ENCODE measurements around the gene LHFPL3. TPM values are rescaled to one million over a fixed set of nuclear protein-coding genes. Genes with fewer than 3 reads are reported as not detected.
A peak's percentile ranks its signal among the peaks of the same experiment; 100 is the strongest.
"Not testable (repeated sequence)": the region's sequence is repeated elsewhere in the genome, so short reads cannot be mapped to it uniquely, and the experiment has no call there.

Gene LHFPL3
- total RNA-seq, 1 donor from 2014 or later = 7.2 TPM

DNA sequence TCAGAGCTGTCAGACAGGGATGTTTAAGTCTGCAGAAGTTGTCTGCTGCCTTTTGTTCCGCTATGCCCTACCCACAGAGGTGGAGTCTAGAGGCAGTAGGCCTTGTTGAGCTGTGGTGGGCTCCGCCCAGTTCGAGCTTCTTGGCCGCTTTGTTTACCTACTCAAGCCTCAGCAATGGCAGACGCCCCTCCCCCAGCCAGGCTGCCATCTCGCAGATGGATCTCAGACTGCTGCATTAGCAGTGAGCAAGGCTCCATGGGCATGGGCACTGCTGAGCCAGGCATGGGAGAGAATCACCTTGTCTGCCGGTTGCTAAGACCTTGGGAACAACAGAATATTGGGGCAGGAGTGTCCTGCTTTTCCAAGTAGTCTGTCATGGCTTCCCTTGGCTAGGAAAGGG, 267.2 kb downstream of the LHFPL3 start:
- not testable (repeated sequence) for DNase-seq (ENCODE audit: low spot score)

DNA sequence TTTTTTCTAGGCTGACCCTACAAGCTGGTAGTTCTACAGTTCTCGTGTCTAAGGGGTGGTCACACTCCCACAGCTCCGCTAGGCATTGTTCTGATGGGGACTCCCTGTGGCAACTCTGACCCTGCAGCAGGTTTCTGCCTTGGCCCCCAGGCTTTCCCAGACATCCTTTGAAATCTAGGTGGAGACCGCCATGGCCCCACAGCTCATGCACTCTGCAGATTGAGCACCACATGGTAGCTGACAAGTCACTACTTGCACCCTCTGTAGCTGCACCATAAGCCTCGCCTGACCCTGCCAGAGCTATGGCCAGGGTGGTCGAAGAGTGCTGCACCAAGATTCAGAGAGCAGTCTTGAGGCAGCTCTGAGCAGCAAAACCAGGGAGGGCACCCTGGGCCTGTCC, 275.6 kb downstream of the LHFPL3 start:
- no peak for DNase-seq (ENCODE audit: low spot score)

DNA sequence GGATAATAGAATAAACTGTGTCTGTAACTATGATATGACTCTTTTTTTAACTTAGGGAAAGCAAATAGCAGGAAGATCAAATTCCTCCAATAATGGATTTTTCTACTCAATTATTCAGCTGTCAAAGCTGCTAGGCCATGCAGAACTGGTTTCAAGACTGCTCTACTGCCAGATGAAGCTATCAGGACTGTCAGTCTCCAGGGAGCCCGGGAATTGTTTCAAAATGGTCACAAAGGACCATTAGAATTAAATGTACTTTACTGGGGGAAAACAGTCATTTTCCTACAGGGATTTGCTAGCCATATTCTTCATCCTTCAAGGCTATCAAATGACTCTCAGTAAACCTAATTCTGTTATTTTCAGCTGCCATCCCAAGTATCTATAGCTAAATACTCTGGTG, 276.3 kb downstream of the LHFPL3 start:
- no peak for DNase-seq (ENCODE audit: low spot score)

DNA sequence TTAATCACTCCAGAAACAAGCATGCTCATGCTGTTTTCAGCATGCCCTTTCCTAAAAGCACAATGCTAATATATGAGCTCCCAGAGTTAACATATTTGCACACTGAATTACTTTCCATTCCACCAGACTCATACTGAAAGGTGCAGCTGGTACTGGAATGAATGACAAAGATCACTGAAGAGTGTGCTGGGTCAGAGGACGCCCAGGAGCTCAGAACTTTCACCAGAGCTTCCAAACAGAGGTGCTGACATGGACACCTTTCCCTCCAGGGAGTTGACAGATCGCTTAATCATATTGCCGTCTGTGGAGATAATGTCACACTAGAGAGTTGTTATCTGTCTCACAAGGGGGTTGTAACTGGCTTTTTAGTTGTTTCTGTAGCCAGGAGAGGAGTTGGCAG, 292.9 kb downstream of the LHFPL3 start:
- DNase-seq (ENCODE audit: low spot score) = no peak

DNA sequence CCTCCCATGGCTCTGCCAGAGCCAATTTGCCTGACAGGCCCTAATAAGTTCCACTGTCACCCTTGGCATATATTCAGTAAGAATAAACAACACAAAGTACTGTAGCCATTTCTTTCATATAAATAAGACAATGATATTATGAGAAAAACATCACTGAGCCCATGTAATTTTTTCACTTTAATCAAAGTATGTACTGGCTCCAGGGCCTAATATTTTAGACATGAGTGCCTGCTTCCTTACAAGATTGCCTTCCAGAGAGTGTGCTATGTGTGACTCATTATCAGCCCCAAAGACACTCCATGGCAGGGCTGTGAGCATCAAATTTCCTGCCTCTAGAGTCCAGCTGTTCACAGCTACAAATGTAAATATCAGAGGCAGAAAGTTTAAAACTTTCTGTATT, 297.6 kb downstream of the LHFPL3 start:
- no peak for DNase-seq (ENCODE audit: low spot score)

DNA sequence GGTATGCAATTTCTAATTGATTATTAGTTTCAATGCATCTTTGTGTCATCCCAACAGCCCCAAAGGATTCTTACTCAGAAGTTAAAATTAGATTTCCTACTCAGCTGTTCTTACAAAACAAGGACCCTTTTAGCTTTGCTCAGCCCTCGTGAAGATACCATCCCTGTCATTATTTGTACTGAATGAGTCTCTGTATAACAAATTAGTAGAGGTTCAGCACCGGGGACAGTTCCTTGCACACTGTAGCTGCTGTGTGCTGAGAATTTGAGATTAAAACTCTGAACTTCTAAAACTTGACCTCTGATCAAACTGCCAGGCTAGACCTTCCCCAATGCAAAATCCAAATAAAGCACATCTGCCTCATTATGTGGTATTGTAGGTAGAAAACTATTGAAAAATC, 299.1 kb downstream of the LHFPL3 start:
- DNase-seq (ENCODE audit: low spot score) = peak; percentile 37

DNA sequence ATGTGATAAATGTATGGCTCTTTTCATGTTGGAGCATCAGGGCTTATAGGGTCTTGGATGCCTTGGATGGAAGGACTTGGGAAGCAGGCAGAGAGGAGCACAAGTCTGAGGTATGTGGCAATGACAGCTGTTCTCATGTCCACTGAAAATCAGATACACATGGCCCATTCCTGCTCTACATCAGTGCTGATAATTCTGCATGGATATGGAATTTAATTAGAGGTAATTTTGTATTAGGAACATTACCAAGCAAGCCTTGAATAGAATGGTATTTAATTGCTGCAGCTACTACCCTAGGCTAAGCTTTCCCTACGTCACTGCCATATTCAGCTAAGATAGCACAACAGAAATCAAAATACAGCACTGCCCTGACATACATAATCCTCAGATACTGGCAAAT, 299.6 kb downstream of the LHFPL3 start:
- DNase-seq (ENCODE audit: low spot score) = no peak

DNA sequence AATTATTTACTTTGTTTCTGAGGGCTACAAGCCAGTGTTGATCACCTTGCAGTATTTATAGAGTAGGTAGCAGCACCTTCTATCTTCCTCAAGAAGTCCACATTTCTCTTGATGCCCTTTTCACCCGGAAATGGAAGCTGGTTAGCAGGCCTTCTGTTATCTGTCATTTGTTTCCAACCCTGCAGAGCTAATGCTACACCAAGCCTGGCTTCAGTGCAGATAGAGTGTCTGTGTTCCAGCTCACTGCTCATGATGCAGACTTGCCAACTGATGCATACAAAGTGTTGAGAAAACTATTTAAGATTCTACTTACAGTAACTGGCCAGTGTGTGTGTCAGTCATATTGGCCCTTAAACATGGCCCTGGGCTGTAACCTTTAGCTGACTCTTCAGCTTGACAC, 301.0 kb downstream of the LHFPL3 start:
- DNase-seq (ENCODE audit: low spot score) = no peak

DNA sequence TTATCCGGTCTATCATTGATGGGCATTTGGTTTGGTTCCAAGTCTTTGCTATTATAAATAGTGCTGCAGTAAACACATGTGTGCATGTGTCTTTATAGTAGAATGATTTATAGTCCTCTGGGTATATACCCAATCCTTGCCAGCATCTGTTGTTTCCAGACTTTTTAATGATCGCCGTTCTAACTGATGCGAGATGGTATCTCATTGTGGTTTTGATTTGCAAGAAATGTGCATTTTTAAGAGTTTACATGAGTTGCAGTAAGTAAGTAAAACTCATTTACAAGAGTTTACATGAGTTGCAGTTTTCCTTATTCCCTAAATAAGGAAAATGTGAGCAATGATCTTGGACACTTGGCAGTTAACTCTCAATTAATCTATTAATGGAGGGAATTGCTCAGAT, 312.1 kb downstream of the LHFPL3 start:
- no peak for DNase-seq (ENCODE audit: low spot score)

DNA sequence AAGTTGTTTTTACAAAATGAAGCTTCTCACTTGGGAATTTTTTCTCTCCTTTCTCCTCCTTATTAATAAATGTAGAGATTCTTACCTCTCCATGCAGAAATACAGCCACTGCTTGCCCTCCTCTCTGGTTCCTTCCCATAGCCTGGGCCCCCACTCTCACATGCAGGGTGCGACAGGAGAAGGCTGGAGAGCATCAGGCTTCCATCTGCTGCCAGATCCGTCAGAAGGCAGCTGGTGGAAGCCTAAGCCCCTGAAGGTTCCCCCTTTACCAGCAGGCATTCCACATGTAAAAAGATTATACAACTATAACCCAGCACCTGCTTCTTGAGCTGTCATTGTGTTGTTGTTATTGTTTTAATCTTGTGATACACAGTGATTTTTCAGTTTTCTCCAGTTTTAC, 314.2 kb downstream of the LHFPL3 start:
- no peak for DNase-seq (ENCODE audit: low spot score)

DNA sequence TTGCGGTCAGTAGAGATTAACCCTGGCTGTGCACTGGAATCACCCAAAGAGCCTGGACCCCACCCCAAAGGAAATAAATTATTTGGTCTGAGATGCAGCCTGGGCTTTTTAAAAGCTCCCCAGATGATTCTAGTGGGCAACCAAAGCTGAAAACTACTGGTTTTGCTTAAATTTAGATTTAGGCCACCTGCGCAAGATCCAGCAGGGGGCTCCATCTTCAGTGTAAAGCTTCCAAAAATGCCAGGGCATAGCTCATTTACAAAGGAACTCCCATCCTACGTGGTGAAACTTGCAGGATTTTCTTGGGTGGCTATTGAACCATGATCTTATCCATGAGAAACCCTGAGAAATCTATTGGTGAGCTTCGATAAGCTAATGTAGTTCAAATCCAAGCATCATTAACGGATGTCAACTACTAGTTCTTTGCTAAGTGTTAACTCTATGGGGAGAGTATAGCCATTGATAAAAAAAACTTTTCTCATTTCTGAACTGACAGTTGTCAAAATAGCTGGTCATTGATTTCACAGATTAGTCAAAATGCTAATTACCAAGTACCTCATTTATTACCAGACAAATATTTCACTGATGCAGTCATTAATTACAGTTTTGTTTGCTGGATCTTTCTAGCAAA, 315.3 kb downstream of the LHFPL3 start:
- DNase-seq (ENCODE audit: low spot score) = no peak

DNA sequence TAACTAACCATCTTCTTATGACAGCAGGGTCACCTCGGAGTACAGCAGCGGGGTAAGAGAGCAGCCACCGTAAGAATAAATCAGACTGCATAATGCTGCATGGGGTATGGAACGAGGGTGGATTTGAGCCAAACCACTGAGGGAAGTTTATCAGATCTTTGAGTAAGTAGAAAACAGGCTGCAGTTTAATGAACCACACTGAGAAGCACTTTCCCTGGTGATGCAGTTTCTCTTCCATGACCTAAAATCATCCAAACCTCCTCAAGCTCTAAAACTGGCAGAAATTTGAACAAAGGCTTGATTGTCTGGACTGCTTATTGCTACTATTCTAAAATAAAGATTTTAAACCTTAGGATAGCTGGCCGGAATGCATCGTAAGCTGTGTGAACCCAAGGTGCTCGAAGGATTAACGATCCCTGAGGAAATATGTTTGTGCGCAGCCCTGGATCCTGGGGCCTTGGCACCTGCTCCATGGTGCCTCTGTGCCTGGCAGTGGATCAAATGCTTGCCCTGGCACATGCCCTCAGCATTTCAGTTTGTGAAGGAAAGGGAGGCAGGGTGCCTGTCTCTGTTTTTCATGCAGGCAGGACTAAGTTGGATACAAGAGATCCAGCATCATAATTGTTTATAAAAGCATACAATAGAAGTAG, 322.7 kb downstream of the LHFPL3 start:
- DNase-seq (ENCODE audit: low spot score) = no peak

DNA sequence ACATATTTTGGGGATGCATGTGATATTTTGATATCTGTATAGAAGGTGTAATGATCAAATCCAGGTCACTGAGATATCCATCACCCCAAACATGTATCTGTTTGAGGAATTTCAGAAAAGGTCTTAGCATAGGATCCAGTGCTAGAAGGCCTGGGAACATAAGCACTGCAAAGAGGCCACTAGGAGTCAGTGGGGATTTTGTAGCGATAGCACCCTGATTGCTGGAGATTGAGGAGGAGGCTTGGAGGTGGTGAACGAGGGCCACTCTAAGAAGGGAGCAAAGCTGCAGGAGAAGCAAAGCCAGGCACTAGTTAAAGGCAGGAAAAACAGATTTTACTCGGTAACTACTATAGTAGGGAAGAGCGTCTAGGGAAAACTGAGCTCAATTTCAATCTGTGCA, 324.0 kb downstream of the LHFPL3 start:
- no peak for DNase-seq (ENCODE audit: low spot score)

DNA sequence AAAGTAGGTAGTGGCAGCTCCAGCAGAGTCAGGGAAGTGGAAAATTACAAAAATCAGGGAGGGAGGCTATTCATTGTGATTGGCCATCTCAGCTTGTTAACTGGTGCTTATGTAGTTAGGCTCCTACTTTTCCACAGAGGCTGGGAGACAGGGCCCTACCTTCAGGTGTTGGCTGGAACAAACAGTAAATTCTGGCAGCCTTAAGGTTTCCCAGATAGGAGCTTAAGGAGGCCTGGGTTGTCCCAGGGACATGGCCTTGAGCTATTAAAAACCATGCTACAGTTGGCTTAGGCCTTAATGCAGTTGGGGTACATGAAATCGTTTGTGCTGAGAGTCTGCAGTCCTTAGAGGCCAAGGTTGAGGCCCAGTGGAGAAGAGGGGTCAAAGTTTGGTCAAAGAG, 324.5 kb downstream of the LHFPL3 start:
- no peak for DNase-seq (ENCODE audit: low spot score)

DNA sequence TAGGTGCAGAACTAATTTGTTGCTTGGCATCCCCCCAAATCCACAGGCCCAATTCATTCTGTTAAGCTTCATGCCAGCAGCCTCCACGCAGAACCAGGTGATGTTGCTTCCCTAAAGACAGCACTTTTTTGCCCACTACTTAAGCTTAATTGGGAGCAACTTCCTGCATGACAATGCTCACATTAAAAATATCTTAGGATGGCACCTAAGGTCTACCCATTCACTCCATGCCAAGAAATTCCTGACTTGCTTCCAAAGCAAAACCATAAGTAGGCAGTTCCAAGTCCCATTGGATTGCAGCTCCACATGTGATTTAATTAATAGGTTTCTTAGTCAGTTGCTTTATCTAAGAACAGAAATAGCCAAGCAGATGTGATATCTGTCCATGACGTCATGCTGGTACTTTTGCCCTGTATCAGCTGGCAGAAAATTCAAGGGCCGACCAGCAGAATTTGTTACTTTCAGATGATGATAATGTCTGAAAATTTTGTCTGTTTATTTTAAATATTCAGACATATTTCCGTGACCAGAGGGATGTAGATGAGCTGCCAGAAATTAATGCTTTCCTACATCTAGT, 325.5 kb downstream of the LHFPL3 start:
- no peak for DNase-seq (ENCODE audit: low spot score)

DNA sequence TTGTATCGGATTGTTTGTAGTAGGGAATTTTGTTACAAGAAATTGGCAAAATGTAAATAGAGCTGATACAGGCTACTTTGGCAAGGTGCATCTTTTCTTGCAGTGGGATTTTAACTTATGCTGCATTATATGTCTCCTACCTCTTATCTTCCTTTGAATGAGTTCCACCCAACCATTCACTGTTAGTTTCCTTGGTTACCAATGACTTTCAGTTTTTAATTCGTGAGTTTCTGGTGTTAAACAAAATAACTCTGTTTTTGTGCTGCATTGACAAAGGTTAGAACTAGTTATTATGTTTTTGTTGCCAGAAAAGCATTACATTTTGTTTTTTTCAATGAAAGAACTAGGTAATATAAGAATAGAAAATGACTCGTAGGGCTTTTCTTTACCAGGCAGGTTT, 327.2 kb downstream of the LHFPL3 start:
- DNase-seq (ENCODE audit: low spot score) = no peak

DNA sequence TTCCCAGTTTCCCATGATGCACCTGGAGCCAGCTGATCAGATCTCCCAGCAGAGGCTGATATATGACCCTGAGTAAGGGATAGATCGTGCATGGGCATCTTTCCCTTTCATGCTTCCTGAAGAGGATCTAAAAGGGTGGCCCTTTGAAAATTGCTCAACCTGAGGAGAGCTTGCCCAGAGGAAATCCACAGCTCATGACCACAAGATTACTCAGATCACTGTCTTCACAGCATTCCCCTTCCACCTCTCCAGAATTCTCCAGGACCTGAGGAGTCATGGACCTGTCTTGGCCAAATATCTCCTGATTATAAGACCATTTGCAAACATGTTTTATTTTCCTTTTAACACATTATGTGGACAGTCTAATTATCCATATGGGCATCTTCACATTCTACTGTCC, 328.1 kb downstream of the LHFPL3 start:
- DNase-seq (ENCODE audit: low spot score) = no peak

DNA sequence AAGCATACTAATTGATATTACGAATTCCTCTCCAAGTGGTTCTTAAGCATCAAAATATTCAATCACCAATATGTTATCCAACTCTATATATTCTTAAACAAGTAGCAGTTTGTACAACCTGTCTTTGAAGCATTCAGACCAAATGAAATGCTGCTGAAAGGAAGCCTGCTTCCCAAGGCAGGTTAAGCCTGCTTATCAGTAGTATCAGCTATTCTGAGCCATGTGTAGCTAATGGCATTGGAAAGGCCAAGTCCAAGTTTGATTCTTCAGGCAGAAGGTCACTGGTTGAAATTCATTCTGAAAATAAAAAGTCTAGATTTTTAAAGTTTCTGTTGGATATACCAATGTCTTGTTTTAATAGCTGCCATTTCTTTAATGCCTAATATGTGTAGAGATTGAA, 328.7 kb downstream of the LHFPL3 start:
- DNase-seq (ENCODE audit: low spot score) = no peak

DNA sequence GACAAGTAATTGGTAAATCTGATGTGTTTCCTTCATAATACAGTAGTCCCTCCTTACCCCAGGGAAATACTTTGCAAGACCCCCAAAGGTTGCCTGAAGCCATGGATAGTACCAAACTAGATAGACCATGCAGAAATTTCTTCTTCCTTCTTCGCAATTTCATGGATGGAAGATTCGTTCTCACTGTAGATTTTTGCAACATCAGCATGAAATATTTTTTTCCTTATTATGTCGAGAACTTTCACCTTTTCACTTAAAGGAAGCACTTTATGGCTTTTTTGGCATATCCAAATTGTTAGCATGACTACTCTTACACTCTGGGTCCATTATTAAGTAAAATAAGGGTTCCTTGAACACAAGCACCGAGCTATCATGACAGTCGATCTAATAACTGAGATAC, 333.2 kb downstream of the LHFPL3 start:
- DNase-seq (ENCODE audit: low spot score) = no peak

DNA sequence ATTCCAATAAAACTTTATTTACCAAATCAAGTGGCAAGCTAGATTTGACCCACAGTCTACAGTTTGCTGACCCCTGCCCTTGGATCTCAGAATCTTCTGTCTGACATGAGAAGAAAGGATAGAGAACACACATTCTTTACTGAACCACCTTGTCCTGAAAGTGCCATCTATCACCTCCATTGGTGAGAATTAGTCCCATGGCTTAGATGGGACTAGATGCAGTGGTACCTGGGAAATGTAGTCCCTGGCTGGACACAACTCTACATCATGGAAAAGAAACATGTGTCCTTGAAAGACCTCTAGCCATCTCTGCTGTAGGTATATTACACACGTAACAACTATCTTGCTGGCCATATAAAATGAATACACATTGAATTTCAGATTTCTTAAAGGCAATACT, 336.2 kb downstream of the LHFPL3 start:
- DNase-seq (ENCODE audit: low spot score) = no peak

DNA sequence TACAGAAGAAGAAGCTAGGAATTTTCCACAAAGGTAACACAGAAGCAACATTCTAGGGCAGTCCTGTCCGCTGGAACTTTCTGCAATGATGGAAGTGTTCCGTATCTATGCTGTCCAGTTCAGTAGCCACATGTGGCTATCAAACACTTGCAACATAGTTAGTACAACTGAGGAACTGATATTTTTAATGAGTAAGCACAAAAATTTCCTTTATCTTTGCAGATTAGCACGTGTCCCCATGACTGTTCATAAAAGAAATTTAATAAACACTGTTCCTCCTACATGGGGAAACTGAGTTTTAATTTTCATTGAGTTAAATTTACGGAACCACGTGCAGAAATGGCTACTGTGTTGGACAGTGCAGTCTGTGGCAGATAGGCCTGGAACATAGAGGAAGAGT, 349.2 kb downstream of the LHFPL3 start:
- no peak for DNase-seq (ENCODE audit: low spot score)

DNA sequence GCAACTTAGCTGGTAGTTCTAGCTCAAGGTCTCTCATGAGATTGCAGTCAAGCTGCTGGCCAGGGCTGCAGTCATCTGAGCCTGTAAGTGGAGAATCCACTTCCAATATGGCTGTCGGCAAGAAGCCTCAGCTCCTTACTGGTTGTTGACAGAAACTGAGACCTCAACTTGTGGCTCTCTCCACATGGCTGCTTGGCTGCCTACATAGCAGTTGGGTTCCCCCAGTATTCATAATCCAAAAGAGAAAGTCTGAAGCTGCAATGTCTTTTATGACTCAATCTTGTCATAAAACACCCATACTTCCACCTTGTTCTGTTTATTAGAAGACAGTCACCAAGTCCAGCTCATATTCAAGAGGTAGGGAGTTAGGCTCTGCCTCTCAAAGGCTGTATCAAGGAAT, 350.7 kb downstream of the LHFPL3 start:
- DNase-seq (ENCODE audit: low spot score) = no peak

DNA sequence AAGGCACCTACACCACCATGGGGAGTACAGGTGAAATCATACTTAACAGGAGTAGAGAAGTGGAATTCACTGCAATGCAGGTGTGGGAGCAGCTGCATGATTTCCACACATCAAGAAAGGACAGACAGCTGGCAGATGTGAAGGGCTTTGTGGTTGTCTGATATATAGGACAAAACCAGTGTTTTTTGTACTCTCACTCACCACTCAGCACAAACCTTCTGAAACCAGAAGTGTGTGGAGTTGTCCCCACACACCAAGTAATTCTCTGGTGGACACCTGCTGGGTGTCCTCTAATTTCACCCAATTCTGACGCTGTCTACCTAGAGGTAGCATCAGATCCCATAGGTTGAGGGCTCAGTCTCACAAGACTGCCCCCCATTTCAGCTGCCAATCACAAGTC, 357.9 kb downstream of the LHFPL3 start:
- DNase-seq (ENCODE audit: low spot score) = no peak

DNA sequence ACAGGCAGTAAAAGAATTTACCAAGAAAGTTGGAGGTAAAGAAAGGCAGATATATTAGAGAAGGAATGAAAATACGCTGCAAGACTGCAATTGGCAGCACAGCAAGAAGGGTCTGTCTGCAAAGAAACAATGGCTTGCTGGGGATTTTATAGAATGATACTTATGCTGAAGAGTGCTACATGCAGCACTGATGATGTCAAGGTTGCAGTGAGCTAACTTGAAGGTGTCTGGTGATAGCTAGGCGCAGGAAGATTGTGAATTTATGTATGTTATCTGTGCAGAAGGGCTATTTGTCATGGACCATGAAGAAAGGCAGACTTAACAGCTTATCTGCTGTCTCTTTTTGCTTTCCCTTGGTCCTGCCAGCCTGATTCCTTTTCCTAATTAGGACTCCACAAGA, 366.3 kb downstream of the LHFPL3 start:
- no peak for DNase-seq (ENCODE audit: low spot score)
